Smooth muscle cell (in vitro differentiated cells): ENCODE measurements around the gene RENBP. TPM values are rescaled to one million over a fixed set of nuclear protein-coding genes. Genes with fewer than 3 reads are reported as not detected.

Experiments used
- DNase-seq: peaks from one replicate; lab custom pipeline; 2025; ENCODE audit not compliant: unreplicated experiment; lab: John Stamatoyannopoulos, UW
- H2AFZ ChIP-seq: fragments of 200-600 bp; sonication (generic); 2 replicates; pipeline ENCODE4 v1.6.0; 2016; ENCODE audit warnings: antibody characterized with exemption, low read depth, mild to moderate bottlenecking
- H3F3A ChIP-seq: fragments of 200-600 bp; sonication (generic); 2 replicates; pipeline ENCODE4 v1.6.0; 2017; ENCODE audit warnings: antibody characterized with exemption, low read depth
- H3K27ac ChIP-seq: fragments of 200-600 bp; sonication (generic); 2 replicates; pipeline ENCODE4 v1.5.1; 2016; ENCODE audit warnings: low read depth, mild to moderate bottlenecking
- H3K27me3 ChIP-seq: fragments of 200-600 bp; sonication (generic); 2 replicates; pipeline ENCODE4 v1.6.1; 2016; ENCODE audit warnings: low read depth, mild to moderate bottlenecking
- H3K36me3 ChIP-seq: fragments of 200-600 bp; sonication (generic); 2 replicates; pipeline ENCODE4 v1.5.1; 2016; ENCODE audit warnings: low read depth
- H3K4me1 ChIP-seq: fragments of 200-600 bp; sonication (generic); 2 replicates; pipeline ENCODE4 v1.5.1; 2016; ENCODE audit warnings: low read depth
- H3K4me2 ChIP-seq: fragments of 200-600 bp; sonication (generic); 2 replicates; pipeline ENCODE4 v1.6.0; 2016; ENCODE audit warnings: mild to moderate bottlenecking
- H3K4me3 ChIP-seq: fragments of 200-600 bp; sonication (generic); 2 replicates; pipeline ENCODE4 v1.5.1; 2016; ENCODE audit warnings: mild to moderate bottlenecking
- H3K79me2 ChIP-seq: fragments of 200-600 bp; sonication (generic); 2 replicates; pipeline ENCODE4 v1.6.0; 2016; ENCODE audit warnings: low read depth, mild to moderate bottlenecking
- H3K9ac ChIP-seq: fragments of 200-600 bp; sonication (generic); 2 replicates; pipeline ENCODE4 v1.6.0; 2016; ENCODE audit warnings: low read depth
- H3K9me3 ChIP-seq: fragments of 200-600 bp; sonication (generic); replicated peaks from 2 replicates; pipeline ENCODE4 v1.5.1; 2016; ENCODE audit warnings: low read depth
- H4K20me1 ChIP-seq: fragments of 200-600 bp; sonication (generic); 2 replicates; pipeline ENCODE4 v1.6.0; 2016; ENCODE audit warnings: low read depth
- CTCF ChIP-seq: fragments of 200-600 bp; sonication (generic); IDR thresholded peaks from 2 replicates; pipeline ENCODE4 v1.5.1; 2017; ENCODE audit warnings: borderline replicate concordance, mild to moderate bottlenecking, antibody characterized with exemption; ENCODE audit not compliant: insufficient read depth, poor library complexity, severe bottlenecking
- WGBS: methylation state at CpG from one replicate; pipeline ENCODE4 v1.1.7; 2016; ENCODE audit warnings: low lambda C conversion rate; 5-methylcytosine and 5-hydroxymethylcytosine counted together
- polyA plus RNA-seq: library from polyadenylated mRNA; unstranded; fragments of >200 nt; fragmentation: Nextera tagmentation; extraction: Ambion mirVana; gene quantifications from 2 replicates; pipeline ENCODE4 v1.2.1, GENCODE V29; 2016
- total RNA-seq: library from RNA; depleted of rRNA; stranded (reverse); fragments of >200 nt; gene quantifications from 2 replicates; pipeline ENCODE4 v1.2.3, GENCODE V29; 2014

RENBP gene
- total and polyA plus RNA-seq, 2 experiments from 2014 or later, result 0.11 TPM; not detected in 1

GRCh38 chrX:153991013-153991580 lies 46.7 kb upstream of the RENBP start:
- Histone ChIP-seq H3K4me3 (no peak overlapping the region), H3K4me2 (no peak overlapping the region), H3K27ac (no peak overlapping the region), H3K9me3 (no peaks in the 10 kb centered on the region), H3K4me1 (no peaks in the 10 kb centered on the region), H3K79me2 (no peaks in the 10 kb centered on the region), H3F3A (no peaks in the 10 kb centered on the region), H3K27me3 (no peaks in the 10 kb centered on the region), H4K20me1 (no peaks in the 10 kb centered on the region), H3K36me3 (no peaks in the 10 kb centered on the region), H3K9ac (no peak overlapping the region), H2AFZ (no peak overlapping the region)
- DNase-seq, result no peak
- WGBS, result 100% methylated on average over 3 of the region's 3 CpGs
- TF ChIP-seq CTCF, result no peak

- Histone ChIP-seq H3K27me3 (no peaks in the 10 kb centered on the region), H3K9me3 (no peaks in the 10 kb centered on the region), H3K36me3 (no peaks in the 10 kb centered on the region), H3K4me2 (no peak overlapping the region), H3K79me2 (no peaks in the 10 kb centered on the region), H3K4me3 (no peak overlapping the region), H3F3A (no peaks in the 10 kb centered on the region), H2AFZ (no peak overlapping the region), H3K9ac (no peak overlapping the region), H3K4me1 (no peaks in the 10 kb centered on the region), H3K27ac (no peak overlapping the region), H4K20me1 (no peaks in the 10 kb centered on the region)
- DNase-seq, result no peak
- WGBS, result 86% methylated on average over 14 of the region's 14 CpGs
- no peak for TF ChIP-seq CTCF
These were observed 45.7 kb upstream of the RENBP start for GRCh38 chrX:153989973-153990655.

GRCh38 chrX:153988493-153988892 lies 44.0 kb upstream of the RENBP start:
- no peak overlapping the region for H3K4me2 ChIP-seq
- no peak overlapping the region for H3K27ac ChIP-seq
- WGBS, result 87% methylated on average over 12 of the region's 12 CpGs
- no peaks in the 10 kb centered on the region for H3F3A ChIP-seq
- no peaks in the 10 kb centered on the region for H3K27me3 ChIP-seq
- no peaks in the 10 kb centered on the region for H4K20me1 ChIP-seq
- H2AFZ ChIP-seq, result no peak overlapping the region
- DNase-seq, result no peak
- TF ChIP-seq CTCF, result no peak
- no peaks in the 10 kb centered on the region for H3K9me3 ChIP-seq
- no peaks in the 10 kb centered on the region for H3K79me2 ChIP-seq
- H3K9ac ChIP-seq, result no peak overlapping the region
- H3K36me3 ChIP-seq, result no peaks in the 10 kb centered on the region
- no peak overlapping the region for H3K4me3 ChIP-seq
- H3K4me1 ChIP-seq, result no peaks in the 10 kb centered on the region
